Stimulated activated CD4-positive, alpha-beta T cell treated with anti-CD3 and anti-CD28 coated beads, TNF-alpha, amount 100 ng/mL, for 48 hours (primary cell): Measurements from ENCODE around the gene GIMAP7.
"Not testable (repeated sequence)": the region's sequence is repeated elsewhere in the genome, so short reads cannot be mapped to it uniquely, and the experiment has no call there.

Experiments used
- DNase-seq, 3 donors: peaks; one replicate each; pipeline ENCODE4 v3.0.0-alpha.2; 2020; ENCODE audit warnings: low read depth in 3 of 3

The GIMAP7 gene

DNA sequence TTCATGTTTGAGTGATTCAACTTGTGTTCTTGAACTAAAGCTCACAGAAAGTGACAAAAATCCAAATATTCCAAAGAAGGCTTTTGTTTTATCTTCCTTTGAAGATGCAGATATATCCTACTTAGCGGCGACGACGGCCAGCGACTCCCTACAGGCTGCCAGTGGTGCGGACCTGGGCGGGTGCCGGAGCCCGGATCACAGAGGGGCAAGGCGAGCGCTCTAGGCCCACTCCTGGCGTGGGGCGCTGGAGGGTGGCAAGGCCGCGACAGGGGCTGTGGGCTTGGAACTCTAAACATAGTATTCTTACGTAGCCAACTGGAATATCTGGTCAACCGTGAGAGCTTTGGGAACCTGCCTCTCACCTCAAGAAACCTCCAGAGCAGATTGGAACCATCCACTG is 914 bp upstream of the GIMAP7 start:
- DNase-seq: no peak

GRCh38 chr7:150515248-150516147 is 826 bp downstream of the GIMAP7 start:
- DNase-seq: no peak

DNA sequence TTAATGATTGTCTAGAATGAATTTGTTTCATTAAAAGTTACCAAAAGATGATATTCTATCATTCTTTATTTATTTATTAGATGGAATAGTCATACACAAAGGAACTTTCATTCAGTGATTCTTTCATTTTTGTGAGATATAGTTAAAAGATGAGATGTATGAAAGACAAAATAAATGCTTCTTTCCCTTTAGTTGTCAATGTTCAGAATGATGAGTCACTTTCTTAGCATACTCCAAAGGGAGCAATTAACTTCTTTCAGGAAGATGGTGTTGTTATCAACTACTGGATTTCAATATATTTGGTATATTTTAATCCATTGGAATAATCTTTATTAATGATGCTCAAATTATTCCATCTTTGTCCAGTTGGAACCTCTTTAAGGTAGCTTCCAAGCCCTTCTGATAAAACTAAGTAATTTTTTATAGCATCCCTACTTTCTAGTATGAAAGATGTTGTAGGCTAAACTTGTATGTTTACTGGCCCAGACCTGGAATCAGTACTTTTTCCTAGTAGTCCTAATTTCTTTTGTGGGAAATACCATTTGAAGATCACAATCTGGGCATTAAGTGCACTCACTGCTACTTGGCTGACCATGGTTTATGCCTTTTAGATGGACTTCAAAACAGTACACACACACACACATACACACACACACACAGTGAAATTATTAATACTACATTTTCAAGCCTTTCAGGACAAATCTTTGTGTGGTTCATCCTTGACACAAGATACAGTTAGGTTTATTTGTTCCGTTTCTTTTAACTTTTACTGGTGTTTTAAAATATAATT is 2.5 kb downstream of the GIMAP7 start:
- DNase-seq: no peak

- DNase-seq: no peak
Observed at GRCh38 chr7:150519310-150519709, 4.6 kb downstream of the GIMAP7 start.

GRCh38 chr7:150520145-150520544 is 5.5 kb downstream of the GIMAP7 start:
- DNase-seq: no peak

DNA sequence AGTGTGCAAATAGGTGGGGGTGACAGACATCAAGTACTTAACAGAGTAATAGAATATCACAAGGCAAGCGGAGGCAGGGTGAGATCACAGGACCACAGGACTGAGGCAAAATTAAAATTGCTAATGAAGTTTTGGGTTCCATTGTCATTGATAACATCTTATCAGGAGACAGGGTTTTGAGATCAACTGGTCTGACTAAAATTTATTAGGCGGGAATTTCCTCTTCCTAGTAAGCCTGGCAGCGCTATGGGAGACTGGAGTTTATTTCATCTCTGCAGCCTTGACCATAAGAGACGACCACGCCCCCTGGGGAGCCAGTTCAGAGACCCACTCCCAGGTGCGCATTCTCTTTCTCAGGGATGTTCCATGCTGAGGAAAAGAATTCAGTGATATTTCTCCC is 8.3 kb downstream of the GIMAP7 start:
- not testable (repeated sequence) for DNase-seq

- no peak for DNase-seq
Observed at GRCh38 chr7:150524018-150524417, 9.3 kb downstream of the GIMAP7 start.

DNA sequence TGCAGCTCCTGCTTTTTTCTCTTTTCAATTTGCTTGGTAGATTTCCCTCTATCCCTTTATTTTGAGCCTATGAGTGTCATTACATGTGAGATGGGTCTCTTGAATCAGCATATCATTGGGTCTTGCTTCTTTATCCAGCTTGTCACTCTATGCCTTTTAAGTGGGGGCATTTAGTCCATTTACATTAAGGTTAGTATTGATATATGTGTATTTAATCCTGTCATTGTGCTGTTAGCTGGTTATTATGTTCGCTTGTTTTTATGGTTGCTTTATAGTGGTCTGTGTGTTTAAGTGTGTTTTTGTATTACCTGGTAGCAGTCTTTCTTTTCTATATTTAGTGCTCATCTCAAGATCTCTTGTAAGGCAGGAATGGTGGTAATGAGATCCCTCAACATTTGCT is 17.0 kb downstream of the GIMAP7 start:
- DNase-seq: no peak

- no peak for DNase-seq
Observed at GRCh38 chr7:150538259-150538658, 23.6 kb downstream of the GIMAP7 start.

GRCh38 chr7:150553163-150553562 is 38.5 kb downstream of the GIMAP7 start:
- DNase-seq: no peak

- DNase-seq: no peak
Observed at GRCh38 chr7:150556521-150557138, 42.0 kb downstream of the GIMAP7 start.

DNA sequence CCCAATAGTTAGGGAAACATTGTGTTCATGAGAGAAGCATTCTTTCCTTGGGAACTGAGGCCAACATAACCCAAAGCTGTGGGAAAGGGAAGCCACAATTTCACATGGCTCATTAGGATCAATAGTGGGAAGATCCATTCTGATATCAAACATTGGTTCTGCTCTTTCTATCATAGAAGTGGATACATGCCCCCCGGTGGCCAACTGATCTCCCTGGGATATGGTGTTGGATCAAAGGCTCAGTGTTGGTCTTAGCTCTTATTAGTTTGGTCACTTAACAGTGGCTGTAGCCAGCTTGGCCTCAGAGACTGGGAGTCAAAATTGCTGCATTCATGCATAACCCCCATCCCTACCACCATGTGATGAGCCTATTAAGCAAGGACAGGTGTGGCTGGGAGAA is 45.8 kb downstream of the GIMAP7 start:
- DNase-seq: no peak

DNA sequence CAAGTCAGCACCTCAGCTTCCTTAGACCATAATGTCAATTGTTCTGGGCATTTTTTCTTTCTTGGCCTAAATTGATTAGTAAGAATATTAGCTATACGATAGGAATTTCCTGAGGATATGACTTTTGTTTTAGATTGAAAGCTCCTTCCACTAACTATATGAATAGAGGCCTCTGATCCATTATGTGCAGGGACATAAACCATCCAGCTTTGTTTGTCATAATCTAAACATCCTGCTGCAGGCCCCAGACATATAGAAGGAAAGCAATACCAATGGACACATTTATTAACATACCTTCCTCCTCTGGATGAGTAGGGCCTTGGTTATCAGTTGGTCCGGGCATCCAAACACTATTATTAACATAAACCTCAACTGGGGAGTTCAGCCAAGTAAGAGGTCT is 48.2 kb downstream of the GIMAP7 start:
- DNase-seq: no peak

GRCh38 chr7:150564006-150564405 is 49.3 kb downstream of the GIMAP7 start:
- no peak for DNase-seq

GRCh38 chr7:150564566-150564965 is 49.9 kb downstream of the GIMAP7 start:
- no peak for DNase-seq

DNA sequence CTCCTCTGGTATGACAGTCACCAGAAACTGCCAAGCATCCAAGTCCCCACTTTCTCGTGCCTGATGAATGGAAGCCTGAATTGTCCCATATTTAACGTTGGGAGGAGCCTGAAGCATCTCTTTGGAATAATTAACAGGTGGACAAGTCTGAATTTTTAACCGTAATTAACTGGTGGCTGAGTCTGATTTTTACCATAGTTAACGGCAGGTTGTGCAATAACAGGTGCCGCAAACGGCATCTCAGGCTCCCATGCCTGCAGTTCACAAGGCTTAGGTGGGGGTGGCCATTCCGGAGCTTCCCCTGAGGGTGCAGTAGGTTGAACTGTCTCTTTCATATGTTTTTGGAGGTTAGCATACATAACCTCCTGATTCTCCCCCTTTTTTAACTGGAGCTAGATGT is 50.6 kb downstream of the GIMAP7 start:
- DNase-seq: no peak

DNA sequence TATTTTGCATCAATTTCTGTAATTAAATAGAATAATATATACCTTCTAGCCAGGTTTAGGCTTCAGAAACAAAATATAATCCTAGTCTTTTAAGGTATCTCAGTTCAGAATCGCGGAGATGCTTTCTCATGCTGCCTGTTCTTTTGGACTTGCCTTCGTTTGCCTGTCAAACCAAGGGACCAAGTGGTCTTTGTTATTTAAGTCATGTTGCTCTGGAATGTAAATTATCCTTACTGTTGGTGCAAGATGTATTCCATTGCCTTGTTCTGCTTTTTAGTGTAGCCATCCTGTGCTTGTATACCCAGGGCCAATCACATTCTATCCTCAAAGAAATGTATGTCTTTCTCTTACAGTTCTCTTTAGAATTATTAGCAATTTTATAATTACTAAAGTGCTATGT is 51.5 kb downstream of the GIMAP7 start:
- no peak for DNase-seq

DNA sequence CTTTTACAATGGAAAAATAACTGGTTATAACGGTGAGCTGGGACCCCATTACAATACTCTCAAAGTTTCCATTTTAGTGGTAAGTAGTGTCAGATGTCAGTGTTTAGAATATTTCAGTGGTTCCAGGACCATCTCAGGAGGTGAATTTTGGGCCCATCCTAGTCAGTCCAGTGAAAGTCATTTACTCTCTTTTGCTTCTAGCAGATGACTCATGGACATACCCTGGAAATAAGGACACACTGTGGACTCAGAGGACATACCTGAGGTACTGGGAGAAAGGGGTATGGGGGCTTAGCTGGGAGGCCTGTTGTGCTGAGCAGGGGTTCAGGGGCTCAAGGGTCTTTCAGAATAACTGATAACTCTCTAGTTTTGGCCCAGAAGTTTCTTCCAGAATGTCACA is 51.9 kb downstream of the GIMAP7 start:
- no peak for DNase-seq

DNA sequence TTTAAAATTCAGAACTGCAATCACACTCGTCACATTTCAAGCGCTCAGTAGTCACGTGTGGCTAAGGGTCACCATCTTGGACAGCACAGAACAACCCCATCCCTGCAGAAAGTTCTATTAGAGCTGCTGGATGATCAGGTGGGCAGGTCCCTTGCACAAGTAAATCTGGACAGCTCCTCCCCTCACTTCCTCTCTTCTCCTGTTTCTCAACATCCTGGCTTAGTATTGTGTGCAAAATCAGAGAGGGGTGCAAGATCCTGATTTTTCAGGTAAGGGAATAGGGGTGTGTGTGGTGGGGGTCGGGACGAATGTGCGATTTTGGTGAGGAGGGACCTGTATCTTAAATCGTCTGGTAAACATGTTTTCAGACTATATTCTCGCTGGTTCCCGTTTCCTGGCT is 52.5 kb downstream of the GIMAP7 start, which contains the start of gene GIMAP4:
GIMAP4 (plus strand) TSS at position 222 of the 400 bp plus-strand sequence. CDS start 2,512 bp downstream, outside the sequence.
- no peak for DNase-seq

GRCh38 chr7:150567871-150568301 is 53.2 kb downstream of the GIMAP7 start:
- DNase-seq: no peak

- no peak for DNase-seq
Observed at GRCh38 chr7:150568714-150569113, 54.0 kb downstream of the GIMAP7 start.

GRCh38 chr7:150569245-150569955 is 54.7 kb downstream of the GIMAP7 start:
- no peak for DNase-seq
